ENCODE data around the gene CAMK1. TPM values are rescaled to one million over a fixed set of nuclear protein-coding genes. Genes with fewer than 3 reads are reported as not detected.

The CAMK1 gene
- total RNA-seq, 2 donors from 2014 or later = 16.4 to 40.2 TPM

GRCh38 chr3:9749296-9749644 lies 20.5 kb downstream of the CAMK1 start:
- peaks cover 0 to 29% of the 10 kb centered on the region in 2 donors for H3K4me1 ChIP-seq
- peak overlapping the region; percentile 55 to 67 for H3K4me3 ChIP-seq
- no peaks in the 10 kb centered on the region for H3K27me3 ChIP-seq
- H3K9me3 ChIP-seq = no peaks in the 10 kb centered on the region
- peak overlapping the region; percentile 89 to 90 for H3K27ac ChIP-seq
- peaks cover 45% of the 10 kb centered on the region for H3K36me3 ChIP-seq
- TF ChIP-seq CTCF (IDR thresholded peaks at IDR 0.05) = no peak
- DNase-seq (ENCODE audit: low spot score) = no peak

GRCh38 chr3:9748031-9748430 lies 21.7 kb downstream of the CAMK1 start:
- Histone ChIP-seq H3K36me3 (peaks cover 57% of the 10 kb centered on the region), H3K27ac (no peak overlapping the region), H3K4me3 (no peak overlapping the region), H3K4me1 (peaks cover 0 to 29% of the 10 kb centered on the region in 2 donors), H3K27me3 (no peaks in the 10 kb centered on the region), H3K9me3 (no peaks in the 10 kb centered on the region)
- no peak for DNase-seq (ENCODE audit: low spot score)
- TF ChIP-seq CTCF (IDR thresholded peaks at IDR 0.05) = no peak

DNA sequence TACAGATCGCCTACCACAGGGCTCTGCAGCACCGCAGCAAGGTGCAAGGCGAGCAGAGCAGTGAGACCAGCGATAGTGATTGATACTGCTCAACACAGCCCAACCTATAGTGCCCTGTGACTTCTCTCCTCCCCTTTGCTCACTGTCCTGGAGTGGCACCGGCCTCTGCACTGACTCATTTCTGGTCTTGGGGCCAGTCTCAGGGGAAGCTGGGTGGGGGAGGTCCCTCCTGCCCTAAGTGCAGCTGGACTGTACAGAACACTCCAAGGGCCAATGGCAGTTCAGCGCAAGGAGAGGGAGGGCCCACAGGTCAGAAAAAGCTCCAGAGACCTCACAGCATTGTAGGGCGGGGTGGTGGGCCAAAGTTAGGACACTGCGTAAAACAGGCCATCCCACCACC lies 22.5 kb downstream of the CAMK1 start:
- no peaks in the 10 kb centered on the region for H3K27me3 ChIP-seq
- TF ChIP-seq CTCF (IDR thresholded peaks at IDR 0.05) = no peak
- no peak overlapping the region for H3K27ac ChIP-seq
- peaks cover 0 to 29% of the 10 kb centered on the region in 2 donors for H3K4me1 ChIP-seq
- H3K36me3 ChIP-seq = peaks cover 65% of the 10 kb centered on the region
- no peaks in the 10 kb centered on the region for H3K9me3 ChIP-seq
- DNase-seq (ENCODE audit: low spot score) = no peak
- no peak overlapping the region for H3K4me3 ChIP-seq

DNA sequence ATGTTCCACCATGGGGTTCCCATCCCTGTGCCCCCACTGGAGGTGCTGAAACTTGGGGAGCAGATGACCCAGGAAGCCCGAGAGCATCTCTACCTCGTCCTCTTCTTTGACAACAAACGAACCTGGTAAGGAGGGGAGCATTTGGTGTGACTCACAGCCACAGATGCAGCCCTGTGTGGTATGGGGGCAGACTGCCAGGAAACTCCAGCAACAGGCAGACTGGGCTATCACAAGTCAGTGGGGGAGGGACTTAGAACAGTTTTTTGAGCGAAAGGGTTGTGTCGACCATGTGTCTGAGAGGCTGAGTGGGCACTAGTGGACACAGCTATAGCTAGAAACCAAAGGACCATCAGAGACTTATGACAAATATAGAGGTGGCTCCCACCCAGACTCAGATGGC lies 23.4 kb downstream of the CAMK1 start:
- Histone ChIP-seq H3K4me1 (peaks cover 0 to 20% of the 10 kb centered on the region in 2 donors), H3K9me3 (no peaks in the 10 kb centered on the region), H3K27me3 (no peaks in the 10 kb centered on the region), H3K4me3 (no peak overlapping the region), H3K36me3 (peaks cover 65% of the 10 kb centered on the region), H3K27ac (no peak overlapping the region)
- TF ChIP-seq CTCF (IDR thresholded peaks at IDR 0.05) = no peak
- no peak for DNase-seq (ENCODE audit: low spot score)

DNA sequence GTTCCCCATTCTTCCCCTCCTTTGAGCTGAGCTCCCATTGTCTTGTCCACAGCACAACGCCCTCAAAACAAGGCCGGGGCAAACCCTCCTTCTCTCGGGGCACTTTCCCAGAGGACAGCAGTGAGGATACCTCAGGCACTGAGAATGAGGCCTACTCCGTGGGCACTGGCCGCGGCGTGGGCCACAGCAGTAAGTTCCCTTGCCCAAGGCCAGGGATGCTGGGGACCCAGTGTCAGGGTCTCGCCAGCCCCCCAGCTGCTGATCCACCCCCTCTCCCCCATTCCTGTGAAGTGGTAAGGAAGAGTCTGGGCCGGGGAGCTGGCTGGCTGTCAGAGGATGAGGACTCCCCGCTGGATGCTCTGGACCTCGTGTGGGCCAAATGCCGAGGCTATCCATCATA lies 24.2 kb downstream of the CAMK1 start:
- no peak overlapping the region for H3K4me3 ChIP-seq
- no peak for TF ChIP-seq CTCF (IDR thresholded peaks at IDR 0.05)

GRCh38 chr3:9744162-9744561 lies 25.6 kb downstream of the CAMK1 start:
- Histone ChIP-seq H3K27me3 (no peaks in the 10 kb centered on the region), H3K27ac (no peak overlapping the region), H3K36me3 (peaks cover 86% of the 10 kb centered on the region), H3K4me3 (no peak overlapping the region), H3K4me1 (peaks cover 0 to 6% of the 10 kb centered on the region in 2 donors), H3K9me3 (no peaks in the 10 kb centered on the region)
- TF ChIP-seq CTCF (IDR thresholded peaks at IDR 0.05) = no peak
- DNase-seq (ENCODE audit: low spot score) = no peak

More for the DNA sequence above, 24.2 kb downstream of the CAMK1 start:
- Histone ChIP-seq H3K27me3 (no peaks in the 10 kb centered on the region), H3K9me3 (no peaks in the 10 kb centered on the region), H3K36me3 (peaks cover 72% of the 10 kb centered on the region), H3K27ac (no peak overlapping the region), H3K4me1 (peaks cover 0 to 12% of the 10 kb centered on the region in 2 donors)
- DNase-seq (ENCODE audit: low spot score) = no peak

All from right atrium auricular region (tissue), 2 donors.